CD4-positive, alpha-beta T cell treated with Interleukin-10 for 1 hour (primary cell): Measurements from ENCODE around the gene NRSN1.
"Not testable (repeated sequence)": the region's sequence is repeated elsewhere in the genome, so short reads cannot be mapped to it uniquely, and the experiment has no call there.

ENCODE experiments used
- DNase-seq: peaks from one replicate; pipeline ENCODE4 v3.0.0-alpha.2; 2020

NRSN1 gene, protein sequence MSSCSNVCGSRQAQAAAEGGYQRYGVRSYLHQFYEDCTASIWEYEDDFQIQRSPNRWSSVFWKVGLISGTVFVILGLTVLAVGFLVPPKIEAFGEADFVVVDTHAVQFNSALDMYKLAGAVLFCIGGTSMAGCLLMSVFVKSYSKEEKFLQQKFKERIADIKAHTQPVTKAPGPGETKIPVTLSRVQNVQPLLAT

DNA sequence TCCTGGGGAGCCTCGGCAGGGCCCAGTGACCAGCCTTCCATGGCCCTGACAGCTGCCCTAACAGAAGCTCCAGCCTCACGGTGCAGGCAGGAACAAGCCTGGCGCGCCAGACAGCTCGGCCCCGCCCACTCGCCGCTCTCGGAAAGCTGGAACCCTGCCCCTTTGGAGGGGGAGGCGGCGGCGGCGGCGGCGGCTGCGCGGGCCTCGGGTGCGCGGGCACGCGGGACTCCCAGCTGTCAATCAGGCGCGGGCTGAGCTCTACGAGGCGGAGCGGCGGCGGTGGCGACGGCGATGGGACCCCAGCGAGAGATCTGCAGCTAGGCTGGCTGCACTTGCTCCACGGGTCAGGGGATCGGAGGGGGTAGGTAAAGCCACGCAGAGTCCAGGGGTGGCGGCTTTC lies at the start of gene NRSN1:
TSS of gene NRSN1 (plus strand) at position 236 of the 400 bp plus-strand sequence. CDS start 8,113 bp downstream, outside the sequence.
- DNase-seq: no peak

DNA sequence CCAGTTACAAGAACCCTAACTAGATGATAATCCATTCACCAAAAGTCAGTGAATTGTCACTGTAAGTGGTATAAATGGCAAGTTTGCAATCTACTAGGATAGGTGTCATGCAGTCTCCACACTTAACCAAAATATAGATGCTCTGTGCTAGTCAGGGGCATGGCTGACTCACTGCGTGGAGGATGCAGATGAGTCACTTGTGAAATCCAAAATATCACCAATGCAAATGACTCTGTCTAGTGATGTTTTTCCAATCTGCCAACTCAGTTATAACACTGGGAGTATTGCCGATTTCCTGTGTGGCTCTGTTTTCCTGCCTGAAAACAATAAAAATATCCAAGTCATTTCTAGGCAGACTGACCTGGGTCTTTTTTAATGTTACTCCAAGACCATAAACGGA lies 47.8 kb upstream of the NRSN1 start:
- no peak for DNase-seq

DNA sequence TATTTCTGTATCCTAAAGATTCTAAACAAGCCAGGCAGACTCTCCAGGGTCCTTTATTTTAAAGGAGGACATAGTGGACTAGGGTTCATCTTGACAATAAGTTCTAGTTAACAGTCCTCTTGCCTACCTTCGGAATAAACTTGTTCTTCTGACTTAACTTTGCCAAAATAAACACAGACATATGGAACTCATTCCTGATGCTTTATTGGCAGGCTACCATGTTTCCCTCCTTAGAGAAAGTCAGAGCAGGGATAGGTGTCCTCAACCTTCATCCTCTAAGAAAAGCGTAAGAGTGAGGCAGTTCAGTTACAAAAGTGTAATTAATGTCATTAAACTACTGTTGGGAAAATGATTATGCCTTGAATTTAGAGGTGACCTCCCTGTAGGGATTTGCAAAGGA lies 46.9 kb upstream of the NRSN1 start:
- DNase-seq: no peak

DNA sequence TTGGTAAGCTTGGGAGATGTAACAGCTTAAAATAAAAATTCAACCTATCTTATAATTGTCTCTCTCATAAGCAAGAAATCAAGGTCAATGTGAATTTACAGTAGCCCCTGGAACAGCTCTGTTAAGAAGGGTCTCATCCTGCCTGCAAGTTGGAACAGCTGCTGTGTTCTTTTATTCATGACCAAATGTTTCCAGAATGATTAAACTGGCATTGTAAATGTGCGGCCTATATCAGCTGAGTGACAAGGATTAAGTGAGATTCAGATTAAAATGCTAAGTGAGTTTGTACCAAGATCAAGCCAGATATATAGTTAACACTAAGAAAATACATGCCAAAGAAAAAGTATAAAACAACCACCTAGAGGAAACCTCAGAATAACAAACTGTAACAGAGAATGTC lies 45.3 kb upstream of the NRSN1 start:
- DNase-seq: no peak

DNA sequence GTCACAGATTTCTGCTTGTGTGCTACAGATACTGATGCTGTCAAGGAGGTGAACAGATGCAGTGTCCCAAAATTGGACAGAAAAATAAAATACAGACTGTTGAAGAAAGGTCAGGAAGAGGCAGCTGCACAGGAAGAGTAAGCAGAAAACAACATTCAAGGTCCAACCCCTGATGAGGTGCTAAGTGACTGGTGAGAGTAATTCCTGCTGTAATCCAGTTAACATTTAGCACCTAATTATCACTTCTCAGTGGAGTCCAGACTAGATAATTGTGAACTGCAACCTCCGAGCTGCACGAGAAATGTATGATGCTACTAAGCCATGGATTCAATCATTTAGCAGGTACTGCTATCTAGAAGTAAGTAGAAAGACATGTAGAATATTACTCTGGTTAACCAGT lies 36.3 kb upstream of the NRSN1 start:
- no peak for DNase-seq

DNA sequence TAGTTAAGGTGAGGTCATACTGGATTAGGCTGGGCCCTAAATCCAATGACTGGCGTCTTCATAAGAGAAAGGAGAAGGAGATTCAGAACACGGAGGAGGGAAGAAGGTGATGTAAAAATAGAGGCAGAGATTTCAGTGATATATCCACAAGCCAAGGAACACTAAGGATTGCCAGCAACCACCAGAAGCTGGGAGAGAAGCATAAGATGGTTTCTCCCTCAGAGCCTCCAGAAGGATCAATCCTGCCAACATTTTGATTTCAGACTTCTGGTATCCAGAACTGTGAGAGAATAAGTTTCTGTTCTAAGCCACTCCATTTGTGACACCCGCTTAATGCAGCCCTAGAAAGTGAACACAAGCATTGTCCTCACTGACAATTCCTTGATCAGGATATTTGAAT lies 33.6 kb upstream of the NRSN1 start:
- DNase-seq: no peak

DNA sequence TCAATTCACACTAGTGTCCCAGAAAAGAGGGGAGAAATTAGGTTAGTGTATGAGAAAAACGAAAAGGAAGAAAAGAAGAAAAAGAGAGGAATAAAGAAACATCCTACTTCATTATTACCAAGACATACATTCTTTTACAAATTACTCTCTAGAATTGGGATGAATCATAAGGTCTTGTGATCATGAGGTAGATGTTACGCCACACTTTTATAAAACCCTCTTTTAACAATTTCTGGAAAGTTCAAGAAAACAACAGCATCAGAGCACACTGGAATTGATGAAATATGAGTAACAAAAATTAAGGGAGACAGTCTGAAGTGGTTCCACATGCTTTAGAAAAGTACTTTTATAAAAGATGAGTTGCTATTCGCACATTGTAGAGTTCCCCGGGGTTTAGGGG lies 32.6 kb upstream of the NRSN1 start:
- no peak for DNase-seq

DNA sequence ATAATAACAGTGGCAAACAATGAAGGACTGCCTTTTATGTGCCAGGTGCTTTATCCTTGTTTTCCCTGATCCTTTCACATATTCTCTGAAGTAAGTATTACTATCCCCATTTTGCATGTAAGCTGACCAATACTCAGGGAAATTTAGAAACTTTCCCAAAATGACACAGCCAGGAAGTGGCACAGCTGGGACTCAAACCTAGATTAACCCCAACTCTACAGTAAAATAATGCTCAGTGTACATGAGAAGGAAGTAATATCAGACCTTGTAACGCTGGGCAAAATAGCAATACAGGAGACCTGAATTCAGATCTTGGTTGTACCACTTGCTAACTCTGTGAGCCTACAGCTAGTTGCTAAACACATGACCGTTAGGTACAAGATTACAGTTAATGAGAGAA lies 26.8 kb upstream of the NRSN1 start:
- DNase-seq: no peak

DNA sequence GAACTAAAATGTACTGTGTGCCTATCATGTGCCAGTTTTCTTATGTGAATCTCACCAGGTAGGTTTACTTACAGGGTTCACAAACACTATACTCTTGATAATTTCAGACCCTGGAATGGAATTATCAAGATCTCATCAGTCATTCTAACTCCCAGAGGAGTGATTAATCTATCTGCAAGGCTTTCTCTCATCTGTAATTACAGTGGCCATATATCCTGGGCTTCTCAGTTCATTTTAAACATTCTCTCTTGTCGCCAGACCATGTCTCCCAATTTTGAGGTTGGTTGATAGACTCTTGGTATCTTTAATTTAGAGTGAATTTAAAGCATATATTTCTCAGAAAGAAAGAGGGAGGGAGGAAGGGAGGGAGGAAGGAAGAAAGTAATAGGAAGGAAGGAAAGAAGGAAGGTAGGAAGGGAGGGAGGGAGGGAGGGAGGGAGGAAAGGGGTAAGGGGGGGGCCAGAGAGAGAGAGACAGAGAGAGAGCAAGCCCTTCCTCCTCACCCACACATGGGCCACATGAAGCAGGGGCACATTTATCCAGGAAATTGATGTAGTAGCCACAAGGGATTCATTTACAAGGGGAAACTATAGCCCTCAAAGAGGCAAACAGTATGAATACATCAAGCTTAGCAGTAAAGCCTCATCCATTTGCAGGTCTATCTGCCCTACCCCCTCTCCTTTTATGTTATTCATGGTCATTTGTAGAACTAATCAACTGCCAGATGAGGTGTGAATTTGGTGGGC lies 25.8 kb upstream of the NRSN1 start:
- DNase-seq: no peak

DNA sequence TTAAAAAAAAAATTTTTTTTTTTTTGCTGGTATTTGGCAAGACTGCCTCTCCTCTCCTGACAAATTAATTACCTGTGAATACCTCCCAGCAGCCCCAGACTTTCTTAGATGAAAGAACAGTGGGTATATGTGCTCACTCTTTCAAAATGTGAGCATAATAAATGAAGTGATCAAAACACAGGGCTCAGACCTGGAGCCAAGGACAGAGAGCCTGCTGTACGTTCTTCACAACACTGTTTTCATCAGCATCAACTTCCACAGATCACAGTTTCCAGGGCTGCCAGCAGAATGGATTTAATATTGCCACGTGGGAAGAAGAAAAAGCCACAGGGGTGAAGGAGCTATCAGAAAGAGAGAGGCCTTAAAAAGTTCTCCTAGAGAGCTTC lies 25.3 kb upstream of the NRSN1 start:
- no peak for DNase-seq

DNA sequence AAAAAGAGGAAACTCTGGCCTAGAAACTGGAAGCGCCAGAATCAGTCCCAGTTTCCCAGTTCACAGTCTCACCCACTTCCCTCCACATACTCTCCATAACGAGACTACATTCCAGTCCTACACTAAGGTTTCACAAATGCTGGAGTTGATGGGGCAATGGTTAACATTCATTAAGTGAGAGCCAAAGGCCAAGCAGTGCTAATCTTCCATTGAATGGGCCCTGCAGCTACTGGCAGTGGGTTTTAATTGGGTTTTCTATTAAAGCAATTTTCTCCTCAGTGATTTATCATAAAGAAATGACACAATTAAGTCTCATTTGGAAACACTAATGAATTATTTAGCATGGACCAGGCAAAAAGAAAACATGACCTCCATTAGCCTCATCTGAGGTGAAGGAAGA lies 20.8 kb upstream of the NRSN1 start:
- no peak for DNase-seq

DNA sequence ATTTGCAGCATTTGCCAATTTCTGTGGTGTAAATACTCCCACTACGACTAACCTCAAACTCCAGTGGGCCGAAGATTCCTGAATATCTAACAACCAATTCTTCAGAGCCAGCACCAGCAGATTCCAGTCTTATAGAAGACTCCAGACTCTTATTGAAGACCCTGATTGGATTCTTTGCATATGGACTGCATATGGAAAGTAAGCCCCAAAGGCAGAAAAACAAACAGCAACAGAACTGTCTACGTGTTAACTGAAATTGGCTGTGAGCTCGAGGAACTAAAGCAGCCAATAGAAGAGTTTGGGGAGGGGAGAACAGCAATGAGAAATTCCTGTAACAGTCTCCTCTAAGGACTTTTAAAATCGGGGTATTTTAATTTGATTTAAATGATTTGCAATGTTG lies 19.7 kb upstream of the NRSN1 start:
- no peak for DNase-seq

DNA sequence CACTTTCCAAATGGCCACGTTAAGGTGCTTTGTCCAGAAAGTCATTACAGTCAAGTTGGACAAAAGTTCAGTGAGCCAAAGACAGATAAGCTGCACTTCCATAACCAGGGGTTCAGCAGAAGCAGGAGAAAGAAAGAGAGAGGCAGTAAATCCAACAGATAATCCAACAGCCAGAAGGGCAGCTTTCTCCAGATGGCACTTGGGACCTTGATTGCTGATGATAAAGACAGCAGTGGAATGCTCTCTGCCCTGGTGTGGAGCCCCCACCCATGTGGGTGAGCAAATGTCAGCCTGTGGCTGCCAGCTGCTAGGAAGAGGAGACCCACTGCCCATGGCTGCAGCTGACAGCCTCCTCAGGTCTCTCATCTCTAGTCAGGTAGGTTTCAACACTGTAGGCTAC lies 18.7 kb upstream of the NRSN1 start:
- no peak for DNase-seq

DNA sequence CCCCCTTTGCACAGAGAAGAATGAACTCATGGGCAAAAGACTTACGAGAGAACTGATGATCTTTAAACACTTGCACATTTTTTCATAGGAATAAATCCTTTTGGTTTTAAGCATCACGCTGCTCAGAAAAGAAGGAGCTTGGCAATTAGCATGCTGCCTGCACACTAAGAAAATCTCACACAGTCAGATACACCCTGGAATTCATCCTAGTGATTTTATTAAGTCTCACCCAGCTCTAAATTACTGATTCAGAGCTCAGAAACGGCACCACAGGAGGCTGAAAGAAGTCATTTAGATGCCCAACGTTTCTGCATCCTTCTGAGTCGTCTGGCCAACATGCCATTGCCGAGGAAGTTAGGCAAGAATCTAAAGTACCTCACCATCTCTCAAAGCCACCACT lies 18.0 kb upstream of the NRSN1 start:
- DNase-seq: no peak

DNA sequence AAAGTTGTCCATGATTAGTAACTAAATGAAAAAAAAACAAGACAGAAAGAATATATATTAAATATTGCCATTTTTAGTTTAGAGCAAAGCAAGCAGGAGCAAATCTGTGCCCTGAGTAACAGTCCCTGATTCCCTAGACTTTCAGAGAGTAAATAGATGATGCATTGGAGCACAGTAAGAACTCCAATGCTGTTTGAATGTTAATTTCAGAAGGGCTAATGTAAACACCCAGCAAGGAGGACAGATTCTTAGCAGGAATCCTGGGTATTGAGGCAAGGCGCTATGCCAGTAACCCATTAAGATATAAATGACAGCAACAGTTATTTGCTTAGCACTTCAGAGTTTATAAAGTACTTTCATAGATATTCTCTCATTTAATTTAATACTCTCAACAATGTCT lies 15.6 kb upstream of the NRSN1 start:
- DNase-seq: no peak

DNA sequence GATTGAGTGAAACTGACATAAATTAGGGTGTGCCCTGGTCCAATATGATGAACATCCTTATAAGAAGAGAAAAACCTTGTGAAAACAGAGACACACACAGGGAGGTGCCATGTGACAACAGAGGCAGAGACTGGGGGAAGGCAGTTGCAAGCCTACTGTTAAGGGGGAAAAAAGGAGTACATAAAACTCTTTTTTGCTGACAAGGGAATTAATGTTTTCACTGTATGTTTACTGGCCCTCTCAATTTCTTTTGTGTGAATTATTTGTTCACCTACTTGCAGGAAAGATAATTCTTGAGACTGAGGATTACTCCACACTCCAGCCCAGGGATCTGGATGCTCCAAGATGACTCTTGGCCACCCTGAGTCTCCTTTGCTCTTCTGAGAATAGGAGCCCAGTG lies 12.1 kb upstream of the NRSN1 start:
- DNase-seq: no peak

DNA sequence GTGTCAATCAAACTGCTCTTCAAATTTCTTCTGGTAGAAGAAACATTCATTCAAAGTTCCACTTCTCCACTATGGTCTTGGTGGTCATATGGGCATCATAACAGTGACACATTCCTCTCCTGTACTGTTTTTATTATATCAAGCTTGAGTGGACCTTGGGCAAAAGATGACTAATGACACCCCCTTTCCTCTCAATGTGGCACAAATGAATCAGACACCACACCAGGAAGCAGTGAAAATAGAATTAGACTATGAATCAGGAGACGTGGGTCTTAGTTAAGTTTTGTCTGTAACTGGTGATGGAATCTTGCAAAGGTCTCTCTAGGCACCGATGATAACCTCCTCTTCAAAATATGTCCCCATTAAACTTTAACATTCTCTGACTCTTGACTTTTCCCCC lies 9.0 kb upstream of the NRSN1 start:
- DNase-seq: no peak

DNA sequence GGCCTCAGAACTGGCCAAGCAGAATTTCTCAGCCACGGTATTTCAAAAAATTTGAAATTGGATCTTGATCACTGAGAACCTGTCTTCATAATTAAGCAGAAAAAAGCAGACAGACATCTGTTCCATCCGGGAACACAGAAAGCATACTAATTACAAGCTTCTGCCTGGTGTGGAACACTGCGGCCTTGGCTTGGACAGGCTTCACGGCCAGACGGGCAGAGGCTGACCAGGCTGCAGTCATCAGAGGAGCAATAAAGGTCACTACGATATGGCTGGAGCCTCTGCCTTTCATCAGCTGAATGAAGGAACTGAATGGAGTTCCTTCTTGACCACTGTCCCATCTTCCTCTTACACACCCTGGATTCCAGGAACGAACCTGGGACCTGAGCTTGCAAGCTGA lies 3.9 kb upstream of the NRSN1 start:
- DNase-seq: no peak

DNA sequence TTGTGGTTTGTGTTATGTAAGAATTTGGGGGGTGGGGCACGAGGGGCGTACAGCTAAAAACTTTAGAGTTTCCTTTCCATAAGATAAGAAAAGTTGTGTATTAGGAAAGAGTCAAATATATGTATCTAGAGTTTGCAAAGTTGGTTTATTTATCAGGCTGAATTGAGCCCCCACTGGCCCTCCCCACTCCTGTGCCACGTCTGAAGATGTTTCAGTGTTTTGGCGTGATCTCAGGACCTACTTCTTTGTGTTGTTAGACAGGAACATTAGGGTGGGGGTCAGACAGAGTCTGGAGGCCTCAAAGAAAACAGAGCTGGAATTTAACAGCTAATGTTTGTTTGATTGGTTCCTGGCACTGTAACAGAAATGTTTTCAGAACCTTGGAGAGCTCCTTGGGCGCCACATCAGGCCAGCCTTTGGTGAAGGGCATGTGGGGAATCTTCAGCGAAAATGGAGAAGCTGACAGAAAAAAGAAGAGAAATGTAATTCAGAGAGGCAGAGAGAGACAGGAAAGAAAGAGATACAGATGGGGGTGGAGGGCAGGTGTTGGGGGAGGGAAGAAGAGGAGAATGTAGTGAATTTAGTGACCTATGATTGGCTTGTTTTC lies 674 bp downstream of the NRSN1 start:
- DNase-seq: peak; percentile 6

DNA sequence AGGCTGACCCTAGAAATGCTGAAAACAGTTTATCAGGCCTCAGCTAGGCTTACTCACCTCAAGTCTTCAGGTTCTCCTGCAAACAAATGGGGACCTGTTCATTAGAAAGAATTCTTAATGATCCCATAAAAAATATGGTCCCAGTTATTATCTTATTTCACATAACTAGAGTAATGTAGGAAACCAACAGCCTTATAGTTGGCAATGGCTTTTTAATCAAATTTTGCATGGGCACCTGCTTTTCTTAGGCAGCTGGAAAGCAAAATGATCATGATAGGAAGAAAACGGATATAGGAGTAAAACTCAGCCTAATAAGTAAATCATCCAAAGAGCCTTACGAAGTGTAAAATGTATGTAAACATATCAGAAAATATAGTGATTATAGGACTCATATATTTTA lies 1.3 kb downstream of the NRSN1 start:
- DNase-seq: no peak

DNA sequence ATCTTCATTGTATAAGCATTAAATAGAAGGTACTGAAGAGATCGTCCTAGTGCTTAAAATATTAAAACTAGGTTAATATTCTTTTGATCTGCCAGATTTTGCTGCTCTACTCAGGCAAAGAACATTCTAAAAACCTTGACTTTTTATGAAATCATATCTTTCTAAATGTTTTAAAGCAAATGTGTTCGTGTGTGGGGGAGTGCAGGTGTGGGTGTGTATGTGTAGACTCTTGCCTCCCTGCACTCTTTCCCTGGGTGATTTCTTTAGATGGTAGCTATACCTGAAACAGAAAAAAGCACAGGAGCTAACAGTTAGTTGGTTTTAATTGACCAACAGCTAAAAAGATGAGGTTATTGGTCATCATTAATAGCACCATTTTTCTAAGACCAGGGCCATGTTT lies 5.7 kb downstream of the NRSN1 start:
- no peak for DNase-seq

DNA sequence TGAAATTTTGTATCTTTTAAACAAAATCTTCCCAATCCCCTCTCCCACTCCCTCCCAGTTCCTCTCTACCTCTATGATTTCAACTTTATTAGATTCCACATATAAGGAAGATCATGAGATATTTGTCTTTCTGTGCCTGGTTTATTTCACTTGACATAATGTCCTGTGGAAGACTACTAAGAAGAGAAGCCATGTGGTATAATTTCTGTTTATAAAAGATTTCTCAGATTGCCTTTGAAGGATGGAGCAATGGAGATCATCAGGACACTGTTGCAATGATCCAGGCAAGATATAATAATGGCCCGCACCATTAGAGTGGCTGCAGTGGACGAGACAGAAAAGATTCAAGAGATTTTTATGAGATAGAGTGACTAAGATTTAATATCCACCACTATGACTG lies 13.1 kb downstream of the NRSN1 start:
- DNase-seq: no peak

DNA sequence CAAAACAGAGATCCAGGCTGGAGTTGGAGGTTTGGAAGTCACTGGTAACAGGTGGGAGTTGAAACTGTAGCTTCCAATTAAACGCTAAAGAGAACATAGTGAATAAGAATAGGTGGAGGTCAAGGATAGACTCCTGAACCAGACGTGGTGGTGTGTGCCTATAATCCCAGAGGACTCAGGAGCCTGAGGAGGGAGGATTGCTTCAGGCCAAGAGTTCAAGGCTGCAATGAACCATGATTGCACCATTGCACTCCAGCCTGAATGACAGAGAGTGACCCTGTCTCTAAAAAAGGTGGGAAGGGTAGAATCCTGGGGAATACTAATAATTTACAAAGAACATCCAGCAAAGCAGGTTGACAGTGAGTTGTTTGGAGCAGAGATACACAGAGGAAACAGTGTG lies 13.6 kb downstream of the NRSN1 start:
- no peak for DNase-seq

DNA sequence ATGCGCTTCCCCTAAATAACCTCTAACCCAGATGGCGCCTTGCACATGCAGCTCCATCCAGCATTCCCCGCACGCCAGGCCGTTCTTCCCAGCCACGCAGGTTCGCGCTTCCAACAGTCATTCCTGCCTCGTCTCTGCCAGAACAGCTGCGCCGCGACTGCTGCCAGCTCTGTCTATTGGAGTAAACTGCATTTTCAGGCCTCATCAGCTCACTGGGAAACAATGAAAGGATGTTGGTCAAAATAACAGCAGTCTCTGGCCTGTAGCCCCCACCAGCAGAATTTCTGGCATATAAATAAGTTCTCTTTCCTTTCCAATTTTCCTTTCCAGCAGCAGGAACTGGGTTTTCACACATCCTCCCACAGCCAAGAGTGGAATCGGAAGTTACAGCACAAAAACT lies 14.6 kb downstream of the NRSN1 start:
- no peak for DNase-seq

DNA sequence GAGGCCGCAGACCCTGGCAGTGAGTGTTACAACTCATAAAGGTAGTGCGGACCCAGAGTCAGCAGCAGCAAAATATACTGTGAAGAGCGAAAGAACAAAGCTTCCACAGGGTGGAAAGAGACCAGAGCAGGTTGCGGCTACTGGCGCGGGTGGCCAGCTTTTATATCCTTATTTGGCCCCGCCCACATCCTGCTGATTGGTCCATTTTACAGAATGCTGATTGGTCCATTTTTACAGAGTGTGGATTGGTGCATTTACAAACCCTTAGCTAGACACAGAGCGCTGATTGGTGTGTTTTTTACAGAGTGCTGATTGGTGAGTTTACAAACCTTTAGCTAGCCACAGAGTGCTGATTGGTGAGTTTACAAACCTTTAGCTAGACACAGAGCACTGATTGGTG lies 16.7 kb downstream of the NRSN1 start:
- not testable (repeated sequence) for DNase-seq
